IPS-11a (cell line): ENCODE measurements around the gene FKBP8.
"Not testable (repeated sequence)": the region's sequence is repeated elsewhere in the genome, so short reads cannot be mapped to it uniquely, and the experiment has no call there.

Experiments
- H3K4me3 ChIP-seq: one replicate; pipeline ENCODE4 v1.5.1; 2013; ENCODE audit warnings: low read depth, low read length, control low read depth

FKBP8 gene

GRCh38 chr19:18559685-18560084 is 16.3 kb upstream of the FKBP8 start:
- H3K4me3 ChIP-seq = no peak overlapping the region

GRCh38 chr19:18558604-18559003 is 15.2 kb upstream of the FKBP8 start:
- no peak overlapping the region for H3K4me3 ChIP-seq

GRCh38 chr19:18558202-18558555 is 14.8 kb upstream of the FKBP8 start:
- peak overlapping the region; percentile 75 for H3K4me3 ChIP-seq

GRCh38 chr19:18557411-18558201 is 14.2 kb upstream of the FKBP8 start, which contains the start of gene KXD1:
Gene KXD1 (plus strand): TSS chr19:18557870. CDS start chr19:18562057, 4,187 bp downstream.
- H3K4me3 ChIP-seq = peak within 1 kb of the TSS; percentile 75

- H3K4me3 ChIP-seq = no peak overlapping the region
Observed at GRCh38 chr19:18551631-18552030, 8.3 kb upstream of the FKBP8 start.

GRCh38 chr19:18543814-18544475 is 572 bp upstream of the FKBP8 start:
- peak overlapping the region; percentile 30 for H3K4me3 ChIP-seq

GRCh38 chr19:18541992-18542940 is 1.1 kb downstream of the FKBP8 start:
- H3K4me3 ChIP-seq = peak overlapping the region; percentile 53

GRCh38 chr19:18541258-18541991 is 1.9 kb downstream of the FKBP8 start:
- H3K4me3 ChIP-seq = no peak overlapping the region

- not testable (repeated sequence) for H3K4me3 ChIP-seq
Observed at GRCh38 chr19:18540200-18540599, 3.2 kb downstream of the FKBP8 start.

GRCh38 chr19:18539372-18539771 is 4.0 kb downstream of the FKBP8 start:
- no peak overlapping the region for H3K4me3 ChIP-seq

- no peak overlapping the region for H3K4me3 ChIP-seq
Observed at GRCh38 chr19:18538115-18538514, 5.3 kb downstream of the FKBP8 start.

- H3K4me3 ChIP-seq = no peak overlapping the region
Observed at GRCh38 chr19:18537431-18537830, 5.9 kb downstream of the FKBP8 start.

GRCh38 chr19:18536475-18536874 is 6.9 kb downstream of the FKBP8 start:
- no peak overlapping the region for H3K4me3 ChIP-seq

- H3K4me3 ChIP-seq = no peak overlapping the region
Observed at GRCh38 chr19:18533058-18533457, 10.3 kb downstream of the FKBP8 start.

- H3K4me3 ChIP-seq = no peak overlapping the region
Observed at GRCh38 chr19:18532168-18532890, 11.0 kb downstream of the FKBP8 start.

GRCh38 chr19:18531485-18531884 is 11.9 kb downstream of the FKBP8 start:
- no peak overlapping the region for H3K4me3 ChIP-seq

GRCh38 chr19:18529782-18530181 is 13.6 kb downstream of the FKBP8 start:
- no peak overlapping the region for H3K4me3 ChIP-seq

- H3K4me3 ChIP-seq = no peak overlapping the region
Observed at GRCh38 chr19:18526316-18526715, 17.1 kb downstream of the FKBP8 start.

- H3K4me3 ChIP-seq = no peak overlapping the region
Observed at GRCh38 chr19:18523841-18524240, 19.5 kb downstream of the FKBP8 start.

- H3K4me3 ChIP-seq = peak overlapping the region; percentile 17
Observed at GRCh38 chr19:18522862-18523440, 20.4 kb downstream of the FKBP8 start.
